Measurements from ENCODE around the gene IQGAP3.

IQGAP3 gene, protein sequence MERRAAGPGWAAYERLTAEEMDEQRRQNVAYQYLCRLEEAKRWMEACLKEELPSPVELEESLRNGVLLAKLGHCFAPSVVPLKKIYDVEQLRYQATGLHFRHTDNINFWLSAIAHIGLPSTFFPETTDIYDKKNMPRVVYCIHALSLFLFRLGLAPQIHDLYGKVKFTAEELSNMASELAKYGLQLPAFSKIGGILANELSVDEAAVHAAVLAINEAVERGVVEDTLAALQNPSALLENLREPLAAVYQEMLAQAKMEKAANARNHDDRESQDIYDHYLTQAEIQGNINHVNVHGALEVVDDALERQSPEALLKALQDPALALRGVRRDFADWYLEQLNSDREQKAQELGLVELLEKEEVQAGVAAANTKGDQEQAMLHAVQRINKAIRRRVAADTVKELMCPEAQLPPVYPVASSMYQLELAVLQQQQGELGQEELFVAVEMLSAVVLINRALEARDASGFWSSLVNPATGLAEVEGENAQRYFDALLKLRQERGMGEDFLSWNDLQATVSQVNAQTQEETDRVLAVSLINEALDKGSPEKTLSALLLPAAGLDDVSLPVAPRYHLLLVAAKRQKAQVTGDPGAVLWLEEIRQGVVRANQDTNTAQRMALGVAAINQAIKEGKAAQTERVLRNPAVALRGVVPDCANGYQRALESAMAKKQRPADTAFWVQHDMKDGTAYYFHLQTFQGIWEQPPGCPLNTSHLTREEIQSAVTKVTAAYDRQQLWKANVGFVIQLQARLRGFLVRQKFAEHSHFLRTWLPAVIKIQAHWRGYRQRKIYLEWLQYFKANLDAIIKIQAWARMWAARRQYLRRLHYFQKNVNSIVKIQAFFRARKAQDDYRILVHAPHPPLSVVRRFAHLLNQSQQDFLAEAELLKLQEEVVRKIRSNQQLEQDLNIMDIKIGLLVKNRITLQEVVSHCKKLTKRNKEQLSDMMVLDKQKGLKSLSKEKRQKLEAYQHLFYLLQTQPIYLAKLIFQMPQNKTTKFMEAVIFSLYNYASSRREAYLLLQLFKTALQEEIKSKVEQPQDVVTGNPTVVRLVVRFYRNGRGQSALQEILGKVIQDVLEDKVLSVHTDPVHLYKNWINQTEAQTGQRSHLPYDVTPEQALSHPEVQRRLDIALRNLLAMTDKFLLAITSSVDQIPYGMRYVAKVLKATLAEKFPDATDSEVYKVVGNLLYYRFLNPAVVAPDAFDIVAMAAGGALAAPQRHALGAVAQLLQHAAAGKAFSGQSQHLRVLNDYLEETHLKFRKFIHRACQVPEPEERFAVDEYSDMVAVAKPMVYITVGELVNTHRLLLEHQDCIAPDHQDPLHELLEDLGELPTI (N-terminal part only)

DNA sequence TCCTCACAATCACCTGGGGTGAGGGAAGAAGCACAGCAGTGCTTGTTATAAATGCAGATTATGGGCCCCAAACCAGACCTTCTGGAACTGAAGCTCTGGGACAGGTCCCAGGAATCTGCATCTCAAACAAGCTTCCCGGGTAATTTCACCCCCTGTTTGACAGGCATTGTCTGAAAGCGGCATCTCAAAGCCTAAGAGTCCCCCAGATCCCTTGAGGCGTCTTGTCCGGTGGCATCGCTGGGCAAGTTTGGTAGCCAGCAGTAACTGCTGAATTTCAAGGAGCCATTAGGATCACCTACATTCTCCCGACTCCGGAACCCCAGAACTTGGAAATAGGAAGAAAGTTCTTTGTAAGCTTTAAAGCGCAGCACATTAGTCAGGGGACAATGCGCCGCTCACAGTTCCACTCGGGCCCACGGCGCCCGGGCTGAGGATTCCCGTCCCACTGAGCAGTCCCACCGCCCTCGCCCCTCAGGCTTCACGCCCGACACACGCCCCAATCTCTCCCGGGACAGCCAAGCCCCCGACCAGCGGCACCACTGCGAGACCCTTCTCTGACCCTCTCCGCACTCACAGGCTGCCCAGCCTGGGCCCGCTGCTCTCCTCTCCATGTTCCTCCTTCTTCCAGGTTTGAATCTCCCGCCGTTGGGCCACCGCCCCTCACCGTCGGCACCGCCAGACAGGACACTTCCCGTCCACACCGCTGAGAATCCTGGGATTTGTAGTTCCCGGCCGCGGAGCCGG, at the start of gene IQGAP3:
TSS of gene IQGAP3 (minus strand) at position 647 of the 744 bp plus-strand sequence. CDS start at position 611, 36 bp downstream.
- TF ChIP-seq, protein P1, sequence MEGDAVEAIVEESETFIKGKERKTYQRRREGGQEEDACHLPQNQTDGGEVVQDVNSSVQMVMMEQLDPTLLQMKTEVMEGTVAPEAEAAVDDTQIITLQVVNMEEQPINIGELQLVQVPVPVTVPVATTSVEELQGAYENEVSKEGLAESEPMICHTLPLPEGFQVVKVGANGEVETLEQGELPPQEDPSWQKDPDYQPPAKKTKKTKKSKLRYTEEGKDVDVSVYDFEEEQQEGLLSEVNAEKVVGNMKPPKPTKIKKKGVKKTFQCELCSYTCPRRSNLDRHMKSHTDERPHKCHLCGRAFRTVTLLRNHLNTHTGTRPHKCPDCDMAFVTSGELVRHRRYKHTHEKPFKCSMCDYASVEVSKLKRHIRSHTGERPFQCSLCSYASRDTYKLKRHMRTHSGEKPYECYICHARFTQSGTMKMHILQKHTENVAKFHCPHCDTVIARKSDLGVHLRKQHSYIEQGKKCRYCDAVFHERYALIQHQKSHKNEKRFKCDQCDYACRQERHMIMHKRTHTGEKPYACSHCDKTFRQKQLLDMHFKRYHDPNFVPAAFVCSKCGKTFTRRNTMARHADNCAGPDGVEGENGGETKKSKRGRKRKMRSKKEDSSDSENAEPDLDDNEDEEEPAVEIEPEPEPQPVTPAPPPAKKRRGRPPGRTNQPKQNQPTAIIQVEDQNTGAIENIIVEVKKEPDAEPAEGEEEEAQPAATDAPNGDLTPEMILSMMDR (conservative IDR thresholded peaks at IDR 0.05; ENCODE audit: low read depth, low read length) = no peak
- peak; percentile 88 for DNase-seq (ENCODE audit: low read depth)
- H3K4me3 ChIP-seq (ENCODE audit: low read depth, low read length) = peak within 1 kb of the TSS; percentile 68

DNA sequence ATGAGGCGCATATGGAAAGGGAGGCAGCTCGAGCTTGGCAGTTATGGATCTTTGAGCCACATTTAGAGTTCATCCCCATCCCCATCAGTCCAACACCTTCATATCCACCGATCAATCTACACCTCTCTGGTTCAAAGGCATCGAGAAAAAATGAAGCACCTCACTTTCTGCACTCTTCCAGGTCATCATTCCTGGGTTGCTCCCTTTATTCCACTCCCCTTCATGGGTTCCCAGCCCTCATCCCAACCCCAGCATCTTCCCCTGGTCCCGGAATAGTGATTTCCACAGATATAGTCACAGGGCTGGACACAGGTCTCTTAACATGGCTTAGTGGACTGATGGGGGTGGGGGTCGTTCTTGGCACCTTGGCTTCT, 47.2 kb upstream of the IQGAP3 start:
- H3K4me3 ChIP-seq (ENCODE audit: low read depth, low read length) = no peak overlapping the region
- no peak for DNase-seq (ENCODE audit: low read depth)
- TF ChIP-seq, protein P1 (conservative IDR thresholded peaks at IDR 0.05; ENCODE audit: low read depth, low read length) = no peak

DNA sequence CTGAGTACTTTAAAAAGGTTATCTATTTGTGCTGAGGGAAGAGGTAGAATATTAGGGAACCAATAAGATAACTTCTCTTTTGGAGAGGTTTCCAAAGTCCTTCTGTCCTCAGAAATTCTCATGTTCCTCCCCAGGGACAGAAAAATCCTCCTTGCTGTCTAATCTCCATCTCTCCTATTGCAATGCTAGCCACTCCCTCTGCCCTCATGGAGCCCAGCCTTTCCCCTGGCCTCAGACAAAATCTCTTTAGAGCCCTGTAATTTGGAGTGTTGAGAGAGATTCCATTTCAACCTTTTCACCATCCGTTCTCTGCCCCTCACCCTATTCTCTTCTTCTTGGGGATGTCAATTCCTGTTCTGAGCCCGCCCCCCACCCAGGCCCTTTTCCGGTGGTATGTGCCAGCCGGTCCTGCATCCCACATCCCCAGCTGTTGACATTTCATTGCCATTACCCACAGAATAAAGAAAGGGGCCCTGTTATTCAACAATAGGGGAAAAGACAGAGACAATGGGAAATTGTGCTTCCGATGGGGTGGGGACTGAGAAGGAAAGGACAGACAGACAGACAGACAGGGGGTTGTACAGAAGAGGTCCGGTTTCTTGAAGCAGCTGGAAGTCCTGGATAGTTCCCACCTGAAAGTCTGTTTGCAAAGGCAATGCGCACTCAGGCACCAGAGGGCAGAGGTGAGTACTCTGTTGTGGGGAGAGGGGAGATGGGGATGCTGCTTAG, 46.7 kb upstream of the IQGAP3 start, which contains the start of gene HAPLN2:
TSS of gene HAPLN2 (plus strand) at position 563 of the 729 bp plus-strand sequence. CDS start 4,076 bp downstream, outside the sequence.
- peak; percentile 30 for DNase-seq (ENCODE audit: low read depth)
- TF ChIP-seq, protein P1 (conservative IDR thresholded peaks at IDR 0.05; ENCODE audit: low read depth, low read length) = peak; percentile 60
- H3K4me3 ChIP-seq (ENCODE audit: low read depth, low read length) = no peak within 1 kb of the TSS

DNA sequence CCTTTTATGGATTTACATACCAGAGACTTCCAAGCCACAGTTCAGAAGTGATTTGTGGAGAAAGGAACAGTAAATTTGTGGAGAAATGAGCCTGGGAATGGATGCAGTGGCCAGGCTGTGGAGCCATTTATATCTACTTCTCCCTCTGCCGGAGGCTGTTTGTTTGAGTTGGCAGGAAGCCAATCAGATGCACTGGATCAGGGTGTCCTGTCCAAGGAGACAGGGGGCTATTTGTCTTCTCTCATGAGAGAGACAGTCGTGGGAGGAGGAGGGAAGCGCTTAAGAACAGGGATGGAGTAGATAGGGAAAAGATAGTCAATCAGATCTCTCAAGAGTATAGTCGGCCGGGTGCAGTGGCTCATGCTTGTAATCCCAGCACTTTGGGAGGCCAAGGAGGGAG, 44.1 kb upstream of the IQGAP3 start:
- TF ChIP-seq, protein P1 (conservative IDR thresholded peaks at IDR 0.05; ENCODE audit: low read depth, low read length) = peak; percentile 35
- H3K4me3 ChIP-seq (ENCODE audit: low read depth, low read length) = no peak overlapping the region
- peak; percentile 73 for DNase-seq (ENCODE audit: low read depth)

DNA sequence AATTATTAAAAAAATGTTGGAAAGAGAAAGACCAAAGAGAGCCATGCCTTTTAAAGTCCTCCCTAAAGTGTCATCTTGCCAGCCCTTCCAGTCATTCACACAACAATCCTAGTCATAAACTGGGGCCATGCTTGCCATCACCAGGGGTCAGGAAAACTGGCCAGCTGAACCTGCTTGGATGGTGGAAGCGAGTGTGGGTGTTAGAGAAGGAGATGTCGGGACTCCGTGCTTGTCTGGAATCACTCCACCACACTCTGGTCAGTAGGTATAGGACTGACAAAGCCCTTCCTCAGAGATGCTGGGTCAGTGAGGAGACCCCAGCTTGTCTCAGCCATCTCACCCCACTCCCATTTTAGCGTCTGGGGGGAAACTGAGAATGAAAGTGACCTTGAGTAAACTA, 43.6 kb upstream of the IQGAP3 start:
- TF ChIP-seq, protein P1 (conservative IDR thresholded peaks at IDR 0.05; ENCODE audit: low read depth, low read length) = no peak
- no peak for DNase-seq (ENCODE audit: low read depth)
- no peak overlapping the region for H3K4me3 ChIP-seq (ENCODE audit: low read depth, low read length)

Measured in choroid plexus epithelial cell (primary cell).